ENCODE data around the gene ODF4.
A peak's percentile ranks its signal among the peaks of the same experiment; 100 is the strongest.
"Not testable (repeated sequence)": the region's sequence is repeated elsewhere in the genome, so short reads cannot be mapped to it uniquely, and the experiment has no call there.

The ODF4 gene

DNA sequence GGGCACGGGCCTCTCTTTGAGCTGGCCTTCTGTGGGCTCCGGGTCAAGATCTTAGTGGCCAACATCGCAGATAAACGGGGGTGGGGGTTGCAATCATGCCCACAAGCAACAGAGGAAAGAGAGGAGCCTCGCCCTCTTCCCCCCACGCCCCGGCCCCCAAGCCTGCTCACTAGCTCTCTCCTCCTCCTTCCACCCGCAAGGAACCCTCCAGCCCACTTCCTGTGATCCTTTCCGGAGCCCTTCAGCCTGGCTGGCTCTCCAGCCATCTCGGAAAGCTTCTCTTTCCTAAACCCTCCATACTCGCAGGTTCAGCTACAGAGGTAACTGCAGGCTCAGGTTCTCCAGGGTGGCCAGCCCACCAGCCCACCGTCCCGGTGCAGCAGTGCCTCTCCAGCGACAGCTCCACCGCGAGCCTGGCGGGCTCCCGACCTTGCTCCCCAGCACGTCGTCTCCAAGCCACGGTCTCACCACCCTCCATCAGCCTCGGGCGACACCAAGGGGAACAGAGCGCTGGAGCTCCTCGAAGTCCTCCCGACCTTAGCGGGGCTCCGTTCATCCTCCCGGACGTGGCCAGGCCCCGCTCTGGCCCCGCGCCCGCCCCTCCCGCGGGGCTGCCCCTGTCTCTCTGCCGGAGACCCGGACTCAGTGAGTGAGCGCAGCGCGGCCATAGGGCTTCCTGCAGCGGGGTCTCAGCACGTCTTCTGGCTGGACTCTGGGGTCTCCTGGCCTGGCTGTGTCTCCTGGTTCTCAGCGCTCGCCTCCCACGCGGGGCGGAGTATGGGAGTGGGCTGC, 12.9 kb upstream of the ODF4 start:
- DNase-seq, result no peak

DNA sequence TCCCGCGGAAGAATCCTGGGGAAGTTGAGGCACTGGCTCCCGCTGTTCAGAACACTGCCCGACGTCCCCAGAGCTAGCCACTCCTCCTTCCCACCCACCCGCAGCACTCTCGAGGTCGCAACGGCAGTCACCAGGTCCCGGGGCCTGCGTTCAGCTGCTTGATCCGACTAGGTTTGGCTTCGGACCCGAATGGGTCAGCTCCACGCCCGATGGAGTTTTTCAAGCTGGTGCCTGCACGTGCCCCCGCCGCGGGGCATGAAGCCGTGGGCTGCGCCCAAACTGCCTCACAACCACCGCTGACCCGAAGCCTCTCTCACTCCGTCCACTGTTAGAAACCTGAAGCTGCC, 12.4 kb upstream of the ODF4 start:
- DNase-seq, result no peak

GRCh38 chr17:8332128-8332527, 7.5 kb upstream of the ODF4 start:
- DNase-seq, result no peak

DNA sequence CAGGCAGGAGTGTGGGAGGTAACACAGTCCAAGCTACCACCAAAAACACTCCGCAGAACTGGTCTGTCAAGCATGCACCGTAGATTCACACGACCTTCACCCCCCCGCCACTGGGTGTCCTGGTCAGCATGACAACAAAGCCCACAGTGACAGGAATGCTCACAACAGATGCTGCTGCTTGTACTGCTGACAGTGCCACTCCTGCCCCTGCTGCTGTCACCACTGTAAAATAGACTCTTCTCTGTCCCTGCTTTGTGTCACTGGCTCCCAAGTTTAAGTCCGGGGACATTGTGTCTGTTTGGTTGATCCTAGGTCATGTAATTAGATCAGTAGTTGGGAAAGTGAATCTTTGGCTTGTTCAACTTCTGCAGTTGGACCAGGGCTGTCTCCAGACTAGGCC, 7.0 kb upstream of the ODF4 start:
- no peak for DNase-seq

- DNase-seq, result no peak
Observed at GRCh38 chr17:8333281-8333680, 6.4 kb upstream of the ODF4 start.

DNA sequence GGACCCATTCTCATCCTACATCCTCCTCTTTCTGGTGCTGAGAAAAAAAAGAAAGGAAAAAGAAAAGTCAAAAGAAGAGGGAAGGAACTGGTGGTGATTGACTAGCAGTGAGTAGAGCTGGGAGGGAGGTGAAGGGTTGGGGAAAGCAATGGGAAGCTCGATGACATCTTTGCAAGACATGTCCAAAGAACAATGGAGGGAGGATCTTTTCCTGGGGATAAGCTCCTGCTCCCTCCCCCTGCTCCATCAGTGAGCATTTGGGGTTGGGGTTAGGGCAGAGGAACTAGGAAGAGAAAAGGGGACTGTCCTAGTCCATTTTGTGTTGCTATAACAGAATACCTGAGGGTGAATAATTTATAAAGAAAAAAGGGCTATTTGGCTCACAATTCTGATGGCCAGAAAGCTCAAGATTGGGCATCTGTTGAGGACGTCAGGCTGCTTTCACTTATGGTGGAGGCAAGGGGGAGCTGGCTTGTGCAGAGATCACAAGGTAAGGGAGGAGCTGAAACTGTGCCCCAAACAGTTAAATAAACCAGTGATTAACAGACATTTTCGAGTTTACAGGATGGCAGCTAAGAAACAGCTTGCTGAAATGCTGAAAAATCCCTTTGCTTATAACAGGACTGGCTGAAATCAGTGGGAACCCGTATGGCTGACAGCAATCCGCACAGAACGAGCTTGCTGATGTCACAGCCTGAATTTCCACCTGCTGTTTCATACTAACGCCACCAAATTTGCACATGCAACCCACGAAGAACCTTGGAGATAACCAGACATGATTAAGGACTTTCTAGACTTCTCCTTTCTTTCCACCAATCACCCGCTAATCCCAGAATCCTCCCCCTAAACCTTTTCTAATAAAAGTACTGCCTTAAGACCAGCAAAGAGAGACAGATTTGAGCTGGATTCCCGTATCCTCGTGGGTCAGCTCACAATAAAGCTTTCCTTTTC, 1.6 kb upstream of the ODF4 start:
- no peak for DNase-seq

DNA sequence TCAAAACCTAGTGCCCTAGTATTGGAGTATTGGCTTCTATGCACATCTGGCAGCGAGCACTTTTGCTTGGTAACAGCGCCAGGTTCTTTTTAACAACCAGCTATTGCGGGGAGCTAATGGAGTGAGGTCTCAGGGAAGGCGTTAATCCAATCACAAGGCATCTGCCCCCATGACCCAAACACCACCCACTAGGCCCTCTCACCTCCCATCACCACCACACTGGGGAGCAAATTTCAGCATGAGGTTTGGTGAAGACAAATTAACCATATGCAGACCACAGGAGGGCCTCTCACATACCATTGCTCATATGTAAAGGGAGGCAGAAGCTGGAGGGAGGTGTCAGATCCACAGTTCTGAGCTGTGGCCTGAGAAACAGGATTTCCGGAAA, 893 bp upstream of the ODF4 start:
- no peak for DNase-seq

- no peak for DNase-seq
Observed at GRCh38 chr17:8341456-8341855, 1.8 kb downstream of the ODF4 start.

- DNase-seq, result no peak
Observed at GRCh38 chr17:8345052-8345690, 5.5 kb downstream of the ODF4 start.

DNA sequence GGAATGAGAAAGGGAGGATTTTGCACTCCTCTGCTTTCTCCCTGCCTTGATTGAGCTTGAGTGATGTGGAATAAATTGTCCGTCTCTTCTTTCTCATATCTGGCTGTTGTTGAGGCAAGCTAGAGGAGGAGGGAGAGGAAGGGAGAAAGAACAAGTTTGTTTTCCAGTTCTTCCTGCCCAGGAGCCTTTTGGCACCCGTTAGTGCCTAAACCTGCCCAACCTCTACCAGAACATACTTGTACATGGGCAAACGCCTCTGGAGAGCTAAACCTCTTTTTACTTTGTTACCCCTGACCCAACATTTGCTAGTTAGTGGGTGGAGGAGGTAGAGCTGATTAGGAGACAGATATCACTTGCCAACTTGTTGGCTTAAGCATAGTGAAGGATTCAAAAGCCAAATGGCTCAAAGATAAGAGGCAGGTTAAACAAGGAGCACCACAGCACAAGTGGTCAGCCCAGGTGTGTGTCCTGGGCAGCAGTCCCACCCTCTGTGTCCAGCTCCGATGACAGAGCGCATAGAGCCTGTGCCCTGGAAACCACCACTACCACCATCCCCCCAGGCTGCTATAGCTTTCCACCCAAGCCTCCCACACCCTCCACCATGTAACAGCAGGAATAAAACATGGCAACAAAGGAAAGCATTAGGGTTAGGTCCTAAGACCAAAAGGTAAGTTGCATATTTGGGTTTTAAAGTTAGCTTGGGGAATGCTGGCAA, 6.5 kb downstream of the ODF4 start:
- DNase-seq, result no peak

- not testable (repeated sequence) for DNase-seq
Observed at GRCh38 chr17:8347001-8347400, 7.4 kb downstream of the ODF4 start.

- no peak for DNase-seq
Observed at GRCh38 chr17:8350339-8350738, 10.7 kb downstream of the ODF4 start.

DNA sequence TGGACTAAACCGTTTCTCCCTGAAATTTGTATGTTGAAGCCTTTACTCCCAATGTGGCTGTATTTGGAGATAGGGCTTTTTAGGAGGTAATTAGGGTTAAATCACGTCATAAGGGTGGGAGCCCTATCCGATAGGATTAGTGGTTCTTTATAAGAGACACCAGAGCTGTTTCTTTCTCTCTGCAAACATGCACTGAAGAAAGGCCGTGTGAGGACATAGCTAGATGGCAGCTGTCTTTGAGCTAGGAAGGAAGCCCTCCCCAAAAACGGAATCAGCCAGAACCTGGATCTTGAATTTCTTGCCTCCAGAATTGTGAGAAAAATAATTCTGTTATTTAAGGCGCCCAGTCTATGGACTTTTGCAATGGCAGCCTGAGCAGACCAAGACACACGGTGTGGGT, 14.1 kb downstream of the ODF4 start:
- DNase-seq, result no peak

DNA sequence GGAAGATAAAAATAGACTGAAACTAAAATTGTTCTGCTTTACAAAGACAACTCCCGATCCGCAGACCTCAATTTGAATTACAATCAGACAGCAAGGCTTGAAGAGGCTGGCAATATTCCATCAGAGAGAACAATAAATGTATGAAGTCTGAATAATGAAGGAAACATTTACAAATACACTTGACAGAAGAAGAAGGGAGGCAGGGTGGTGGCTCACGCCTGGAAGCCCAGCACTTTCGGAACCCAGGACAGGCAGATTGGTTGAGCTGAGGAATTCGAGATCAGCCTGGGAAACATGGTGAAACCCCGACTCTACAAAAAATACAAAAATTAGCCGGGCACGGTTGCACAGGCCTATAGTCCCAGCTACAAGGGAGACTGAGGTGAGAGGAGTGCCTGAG, 14.6 kb downstream of the ODF4 start:
- DNase-seq, result no peak

DNA sequence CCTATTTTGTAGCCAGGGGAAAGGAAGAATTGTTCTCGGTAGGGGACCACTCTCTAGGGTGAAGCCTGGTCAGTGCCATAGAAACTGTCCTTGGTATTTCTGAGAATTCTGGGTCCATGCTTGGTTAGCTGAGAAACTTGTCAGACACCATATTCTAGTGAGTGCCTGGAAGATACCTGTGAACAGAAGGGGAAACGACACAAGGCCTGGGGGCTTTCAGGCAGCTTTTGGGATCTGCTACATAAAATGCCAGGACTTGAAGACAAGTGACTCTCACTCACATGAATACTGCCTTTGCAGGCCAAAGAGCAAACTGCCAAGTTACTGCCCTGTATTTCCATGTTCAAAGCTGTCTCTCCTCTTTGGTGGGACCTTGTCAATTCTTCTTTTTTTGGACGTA, 18.3 kb downstream of the ODF4 start:
- DNase-seq, result no peak

- DNase-seq, result no peak
Observed at GRCh38 chr17:8359769-8360168, 20.1 kb downstream of the ODF4 start.

- DNase-seq, result no peak
Observed at GRCh38 chr17:8360260-8360659, 20.6 kb downstream of the ODF4 start.

DNA sequence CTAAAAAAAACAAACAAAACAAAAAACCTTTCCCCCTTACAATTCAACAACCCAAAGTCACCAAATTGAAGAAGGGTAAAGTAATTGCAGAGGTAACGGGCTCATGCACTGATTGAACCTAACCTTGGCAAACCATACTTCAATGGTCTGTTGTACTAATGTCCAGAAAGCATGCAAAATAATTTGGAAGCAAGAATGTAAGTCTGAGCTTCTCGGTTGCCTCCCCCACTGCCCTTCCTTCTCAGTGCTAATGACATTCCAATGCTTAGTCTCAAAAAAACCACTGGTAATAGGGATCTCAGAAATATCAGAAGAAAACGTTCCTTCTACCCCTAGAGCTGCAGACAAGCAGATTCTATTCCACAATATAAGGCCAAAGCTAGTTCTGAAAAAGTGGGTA, 21.1 kb downstream of the ODF4 start:
- no peak for DNase-seq

DNA sequence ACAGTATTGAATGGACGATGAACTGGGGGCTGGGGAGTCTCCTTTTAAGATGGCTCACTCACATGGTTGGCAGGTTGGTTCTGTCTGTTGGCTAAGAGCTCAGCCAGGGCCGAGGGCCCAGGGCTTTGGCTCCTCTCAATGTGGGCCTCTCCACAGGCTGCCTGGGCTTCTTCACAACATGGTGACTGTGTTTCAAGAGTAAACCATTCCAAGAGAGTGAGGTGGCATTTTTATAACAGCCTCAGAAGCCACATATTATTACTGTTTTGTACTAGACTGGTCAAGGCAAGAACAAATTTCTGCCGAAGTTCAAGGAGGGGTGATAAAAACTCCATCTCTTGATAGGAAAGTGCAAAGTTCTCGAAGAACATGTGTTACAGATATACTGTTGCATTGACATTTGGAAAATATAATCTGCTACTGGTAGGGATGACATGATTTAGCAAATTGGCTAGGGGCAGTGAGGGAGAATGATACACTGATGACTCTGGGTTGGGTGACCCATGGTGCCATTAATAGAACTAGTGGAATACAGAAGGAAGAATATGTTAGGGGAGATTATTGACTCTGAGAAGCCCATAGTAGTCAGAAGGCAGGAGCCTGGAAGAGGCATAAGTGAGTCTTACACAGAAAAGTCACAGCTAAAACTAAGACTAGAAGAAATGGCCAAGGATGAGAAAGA, 23.2 kb downstream of the ODF4 start:
- no peak for DNase-seq

GRCh38 chr17:8365143-8365542, 25.5 kb downstream of the ODF4 start:
- DNase-seq, result no peak

DNA sequence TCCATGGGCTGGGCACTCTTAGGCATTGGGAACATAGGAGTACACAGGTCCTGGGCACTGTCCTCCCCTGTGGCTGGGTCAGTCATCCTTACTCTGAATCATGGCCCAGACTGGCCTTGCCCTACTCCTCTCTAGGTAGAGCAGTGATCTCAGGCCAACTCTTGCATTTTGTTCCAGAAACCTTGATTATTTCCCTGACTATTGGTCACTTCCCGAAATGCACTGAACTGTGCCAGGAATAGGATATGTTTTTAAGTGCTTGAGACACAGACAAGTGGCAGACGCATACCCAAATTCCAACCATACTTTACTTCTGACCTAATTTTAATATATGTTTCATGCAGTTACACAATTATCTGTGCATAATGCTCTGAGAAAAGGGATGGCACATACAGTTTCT, 26.6 kb downstream of the ODF4 start:
- DNase-seq, result no peak

- DNase-seq, result no peak
Observed at GRCh38 chr17:8368193-8368592, 28.6 kb downstream of the ODF4 start.

DNA sequence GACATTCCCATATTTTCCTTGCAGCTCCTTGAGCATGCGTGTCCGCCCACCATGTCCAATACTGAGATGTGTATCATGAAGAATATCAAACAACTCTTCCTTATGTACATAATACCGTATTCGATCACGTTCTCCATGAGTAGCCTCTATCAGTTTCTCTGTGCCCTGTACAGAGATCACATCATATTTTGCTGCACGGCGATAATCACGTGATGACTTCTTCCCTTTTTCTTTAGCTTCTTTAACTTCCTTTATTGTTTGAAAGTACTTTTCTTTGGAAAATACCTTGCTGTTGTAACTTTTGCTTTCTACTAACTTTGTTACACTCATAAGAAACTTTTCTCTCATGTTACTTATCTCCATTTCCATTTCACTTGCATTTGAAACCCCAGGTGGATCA, 30.3 kb downstream of the ODF4 start:
- DNase-seq, result peak; percentile 9 to 32
